Measurements from ENCODE around the gene GPR137C. TPM values are rescaled to one million over a fixed set of nuclear protein-coding genes. Genes with fewer than 3 reads are reported as not detected.

The GPR137C gene
- total and polyA plus RNA-seq, 3 experiments from 2014 or later, result 0.50 to 0.91 TPM; not detected in 1

DNA sequence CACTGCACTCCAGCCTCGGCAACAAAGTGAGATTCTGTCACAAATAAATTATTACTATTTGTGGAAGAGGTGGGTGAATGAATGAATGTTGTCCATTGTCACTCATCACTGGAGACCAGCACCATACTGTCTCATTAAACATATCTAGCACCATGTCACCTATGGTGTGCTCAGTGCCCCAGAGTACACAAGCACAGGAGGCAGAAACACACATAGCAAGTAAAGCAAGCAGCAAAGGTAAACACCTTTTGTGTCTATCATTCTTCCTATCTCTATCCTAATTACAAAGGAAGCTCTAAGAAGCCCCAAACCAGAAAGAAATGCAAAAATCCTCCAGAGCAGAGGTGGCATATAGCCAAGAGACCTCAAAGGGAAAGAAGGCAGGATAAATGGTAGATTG is 133.5 kb downstream of the GPR137C start:
- peaks cover 64 to 80% (median 78%) of the 10 kb centered on the region in 3 donors for H3K4me1 Mint-ChIP-seq
- H3K36me3 Mint-ChIP-seq, result peaks cover 0 to 8% (median 4%) of the 10 kb centered on the region in 3 donors
- H3K4me3 Mint-ChIP-seq, result peak overlapping the region in 4 of 7 donors; percentile 1 to 22 (median 18)
- Histone ChIP-seq H3K27me3 (ENCODE audit: insufficient read depth, low read length, poor library complexity, severe bottlenecking) (no peaks in the 10 kb centered on the region), H3K27ac (ENCODE audit: low read depth, low read length) (no peak overlapping the region), H3K4me3 (ENCODE audit: low read length) (no peak overlapping the region), H3K36me3 (ENCODE audit: insufficient read depth, low read length) (no peaks in the 10 kb centered on the region), H3K9me3 (ENCODE audit: low read length) (no peaks in the 10 kb centered on the region), H3K4me1 (ENCODE audit: insufficient read depth, low read length) (peaks cover 27% of the 10 kb centered on the region)
- no peaks in the 10 kb centered on the region for H3K27me3 Mint-ChIP-seq
- CTCF ChIA-PET, result interaction anchor here (0.7 kb wide), 1 partner anchor 12 kb away, joined by 3 read pairs; no protein-coding TSS in a partner anchor
- H3K9me3 Mint-ChIP-seq, result no peaks in the 10 kb centered on the region
- no peak for DNase-seq
- peak overlapping the region in 5 of 8 donors; percentile 7 to 50 (median 13) for H3K27ac Mint-ChIP-seq
- POLR2A ChIA-PET, result no interaction called here

Other genes starting within 250 kb of the GPR137C start
- gene PTGER2, start 238.5 kb upstream of the GPR137C start, total RNA-seq, result 10 to 100 TPM; 34.4 to 35.6 TPM
- gene PTGER2, start 238.5 kb upstream of the GPR137C start, polyA plus RNA-seq, result 289 TPM
- gene TXNDC16, start 331 bp upstream of the GPR137C start, total RNA-seq, result 1 to 10 TPM; 3.8 to 4.6 TPM
- 1.8 TPM for gene TXNDC16, start 331 bp upstream of the GPR137C start, polyA plus RNA-seq
- 10 to 100 TPM; 87.6 to 96.6 TPM for gene ERO1A, start 142.7 kb downstream of the GPR137C start, total RNA-seq
- gene ERO1A, start 142.7 kb downstream of the GPR137C start, polyA plus RNA-seq, result 47.0 TPM
- gene PSMC6, start 154.4 kb downstream of the GPR137C start, total RNA-seq, result 100 to 1,000 TPM; 113 to 123 TPM
- gene PSMC6, start 154.4 kb downstream of the GPR137C start, polyA plus RNA-seq, result 54.3 TPM
- 10 to 100 TPM; 20.9 to 21.2 TPM for gene STYX, start 177.3 kb downstream of the GPR137C start, total RNA-seq
- 25.4 TPM for gene STYX, start 177.3 kb downstream of the GPR137C start, polyA plus RNA-seq
- 10 to 100 TPM; 35.0 to 36.0 TPM for gene GNPNAT1, start 238.8 kb downstream of the GPR137C start, total RNA-seq
- gene GNPNAT1, start 238.8 kb downstream of the GPR137C start, polyA plus RNA-seq, result 11.2 TPM

Measured in CD8-positive, alpha-beta memory T cell (primary cell).